GM12865 (cell line): ENCODE results near the gene TMEM14A.

Experiments used
- DNase-seq: peaks from one replicate; pipeline ENCODE4 v3.0.0; 2010; ENCODE audit warnings: low read depth
- H3K4me3 ChIP-seq: 2 replicates; pipeline ENCODE4 v1.5.1; 2011; ENCODE audit warnings: mild to moderate bottlenecking, low read depth, low read length, control low read depth
- TF ChIP-seq, protein P1 (sequence below): IDR thresholded peaks from 2 replicates; pipeline ENCODE4 v1.5.1; 2011; ENCODE audit warnings: low read length, control low read depth, low read depth, inconsistent platforms; ENCODE audit not compliant: insufficient read depth; ENCODE audit errors: missing control alignments

The TMEM14A gene

DNA sequence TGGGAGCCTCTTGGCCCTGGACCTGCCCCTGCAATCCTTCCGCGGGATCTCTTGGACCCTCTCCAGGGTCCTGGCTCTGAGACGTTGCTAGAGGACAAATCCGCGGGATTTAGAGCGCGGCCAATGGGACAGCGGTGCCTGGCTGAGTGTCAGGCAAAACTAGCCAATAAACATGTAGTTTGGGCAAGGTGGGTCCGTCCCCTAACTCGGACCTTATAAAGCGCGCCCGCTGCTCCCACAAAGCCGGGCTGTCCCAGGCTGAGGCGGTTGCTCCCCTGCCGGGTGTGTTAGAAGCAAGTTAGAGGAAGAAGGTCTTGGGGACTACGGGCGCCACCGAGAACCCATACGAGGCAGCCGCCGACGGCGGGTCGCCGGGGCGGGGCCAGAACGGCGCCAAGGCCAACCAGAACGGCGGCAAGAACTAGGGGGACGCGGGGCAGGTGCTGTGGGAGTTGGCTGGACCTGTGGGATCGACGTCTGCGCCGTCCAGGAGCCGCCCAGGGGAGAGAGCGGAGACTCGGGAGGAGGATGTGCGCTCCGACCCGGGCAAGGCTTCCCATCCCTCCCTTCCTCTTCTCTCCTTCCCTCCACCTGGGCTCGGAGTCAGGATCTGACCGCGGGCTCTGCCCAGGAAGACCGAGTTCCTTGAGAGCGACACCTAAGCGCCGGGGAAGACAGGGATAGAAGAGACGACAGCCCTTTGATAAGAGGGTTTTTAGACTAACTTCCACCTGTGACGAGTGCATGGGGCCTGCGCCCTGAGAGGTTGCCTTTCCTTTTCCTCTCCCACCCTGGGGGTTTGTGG is 6.5 kb upstream of the TMEM14A start:
- peak; percentile 97 for DNase-seq
- H3K4me3 ChIP-seq, result peak overlapping the region; percentile 78
- TF ChIP-seq, protein P1, sequence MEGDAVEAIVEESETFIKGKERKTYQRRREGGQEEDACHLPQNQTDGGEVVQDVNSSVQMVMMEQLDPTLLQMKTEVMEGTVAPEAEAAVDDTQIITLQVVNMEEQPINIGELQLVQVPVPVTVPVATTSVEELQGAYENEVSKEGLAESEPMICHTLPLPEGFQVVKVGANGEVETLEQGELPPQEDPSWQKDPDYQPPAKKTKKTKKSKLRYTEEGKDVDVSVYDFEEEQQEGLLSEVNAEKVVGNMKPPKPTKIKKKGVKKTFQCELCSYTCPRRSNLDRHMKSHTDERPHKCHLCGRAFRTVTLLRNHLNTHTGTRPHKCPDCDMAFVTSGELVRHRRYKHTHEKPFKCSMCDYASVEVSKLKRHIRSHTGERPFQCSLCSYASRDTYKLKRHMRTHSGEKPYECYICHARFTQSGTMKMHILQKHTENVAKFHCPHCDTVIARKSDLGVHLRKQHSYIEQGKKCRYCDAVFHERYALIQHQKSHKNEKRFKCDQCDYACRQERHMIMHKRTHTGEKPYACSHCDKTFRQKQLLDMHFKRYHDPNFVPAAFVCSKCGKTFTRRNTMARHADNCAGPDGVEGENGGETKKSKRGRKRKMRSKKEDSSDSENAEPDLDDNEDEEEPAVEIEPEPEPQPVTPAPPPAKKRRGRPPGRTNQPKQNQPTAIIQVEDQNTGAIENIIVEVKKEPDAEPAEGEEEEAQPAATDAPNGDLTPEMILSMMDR, result no peak

DNA sequence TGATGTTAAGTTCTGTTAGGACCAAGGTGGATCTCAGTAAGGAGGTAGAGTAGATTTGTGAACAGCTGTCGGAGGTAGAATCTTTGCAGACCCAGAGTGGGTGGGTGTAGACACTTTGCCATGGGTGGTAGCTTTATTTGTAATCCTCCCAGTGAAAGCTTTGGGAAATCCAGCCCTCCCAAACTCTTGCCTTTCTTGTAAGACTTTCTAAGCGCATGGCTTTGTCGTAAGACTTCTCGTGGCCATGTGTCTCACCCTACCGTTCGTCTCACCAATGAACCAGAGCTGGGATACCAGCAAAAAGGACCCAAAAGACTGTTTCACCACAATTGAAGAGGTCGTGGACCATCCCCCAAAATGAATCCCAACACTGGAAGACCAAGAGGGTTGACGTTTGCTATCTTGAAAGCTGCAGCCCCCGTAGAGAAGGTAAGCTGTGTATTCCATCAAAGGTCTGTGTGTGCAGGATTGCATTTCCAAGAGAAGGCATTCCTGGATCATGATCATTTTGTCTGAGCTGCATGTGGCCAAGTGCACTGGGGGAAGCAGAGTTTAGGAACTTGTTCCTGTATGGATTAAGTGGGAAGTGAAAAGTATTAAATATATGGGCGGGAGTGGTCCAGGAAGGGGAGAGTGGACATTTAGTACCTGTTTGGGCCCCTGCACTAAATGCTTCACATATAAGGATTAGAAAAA is 5.8 kb upstream of the TMEM14A start:
- H3K4me3 ChIP-seq, result peak overlapping the region; percentile 78
- TF ChIP-seq, protein P1, result no peak
- no peak for DNase-seq

DNA sequence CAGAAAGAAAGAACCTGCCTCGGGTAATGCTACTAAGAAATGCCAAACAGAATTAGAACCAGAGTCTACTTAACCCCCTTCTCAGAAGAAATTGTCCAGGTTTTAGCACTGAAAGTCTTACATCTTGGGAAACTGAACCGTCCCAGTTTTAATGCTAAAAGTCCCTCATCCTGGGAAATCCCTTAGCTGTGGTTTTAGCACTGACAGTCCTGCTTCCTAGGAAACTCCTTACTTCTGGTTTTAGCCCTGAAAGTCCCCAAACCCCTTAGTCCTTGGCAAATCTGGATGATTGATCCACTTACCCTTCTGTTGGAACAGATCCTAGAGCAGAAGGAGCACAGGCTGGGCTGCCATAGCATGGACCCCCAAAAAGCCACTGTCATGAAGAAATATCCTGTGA is 4.8 kb upstream of the TMEM14A start:
- TF ChIP-seq, protein P1, result no peak
- peak overlapping the region; percentile 78 for H3K4me3 ChIP-seq
- no peak for DNase-seq

DNA sequence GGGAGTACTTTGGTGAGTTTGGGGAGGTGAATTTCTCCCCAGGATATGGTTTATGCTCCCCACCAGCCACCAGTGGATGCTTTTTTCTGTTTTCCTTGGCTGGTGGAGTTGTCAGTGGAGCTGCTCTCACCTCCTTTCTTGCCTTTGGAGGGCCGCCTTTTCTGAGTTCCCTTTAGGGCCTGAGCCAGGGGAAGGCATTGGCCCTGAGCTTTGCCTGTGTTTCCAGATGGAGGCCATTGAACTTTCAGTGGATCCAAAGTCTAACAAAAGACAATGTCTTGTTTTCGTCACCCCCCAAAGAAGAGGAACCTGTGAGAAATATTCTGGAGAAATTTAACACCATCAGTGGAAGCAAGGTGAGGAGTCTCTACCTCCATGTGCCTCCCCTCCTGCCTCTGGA is 4.4 kb upstream of the TMEM14A start:
- no peak for DNase-seq
- TF ChIP-seq, protein P1, result no peak
- H3K4me3 ChIP-seq, result peak overlapping the region; percentile 78

DNA sequence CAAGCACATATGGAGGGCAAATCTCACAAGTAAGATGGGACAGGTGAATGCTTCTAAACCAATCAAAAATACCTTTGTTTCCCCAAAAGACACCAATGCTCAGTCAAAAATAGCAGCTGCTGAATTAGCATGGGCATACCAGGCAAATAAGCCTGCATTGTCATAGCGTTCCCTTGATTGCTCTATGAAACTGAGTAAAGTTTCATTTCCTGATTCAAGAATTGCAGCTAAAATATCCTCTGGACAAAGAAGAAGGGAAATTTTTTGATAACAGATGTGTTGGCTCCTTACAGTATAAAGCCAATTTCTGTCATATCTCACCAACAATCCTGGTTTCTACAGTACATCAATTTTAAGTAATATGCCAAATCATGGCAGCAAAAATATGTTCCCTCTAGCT is 3.3 kb upstream of the TMEM14A start:
- no peak overlapping the region for H3K4me3 ChIP-seq
- DNase-seq, result peak; percentile 48
- TF ChIP-seq, protein P1, result no peak

DNA sequence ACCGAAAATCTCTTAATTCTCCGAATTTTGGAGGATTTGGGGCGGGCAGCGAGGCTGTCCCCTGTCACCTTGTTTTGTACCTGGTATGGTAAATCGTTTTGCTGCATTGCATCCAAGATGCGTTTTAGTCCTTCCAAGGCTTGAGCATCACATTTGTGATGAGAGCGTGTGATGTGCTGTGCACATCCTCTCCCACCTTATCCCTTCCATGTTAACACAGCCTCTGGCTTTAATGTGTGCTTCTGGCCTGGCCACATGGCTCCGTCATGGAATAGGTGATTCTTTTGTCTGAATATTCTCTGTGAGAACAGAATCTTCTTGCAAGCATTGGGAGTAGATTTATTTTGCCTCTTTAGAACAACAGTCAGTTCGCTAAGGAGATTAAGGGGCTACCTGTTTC is 763 bp downstream of the TMEM14A start:
- H3K4me3 ChIP-seq, result peak overlapping the region; percentile 77
- TF ChIP-seq, protein P1, result no peak
- no peak for DNase-seq
